Measurements from ENCODE around the gene ETV5. TPM values are rescaled to one million over a fixed set of nuclear protein-coding genes. Genes with fewer than 3 reads are reported as not detected.

The ETV5 gene
- total RNA-seq, 1 donor from 2014 or later, result 16.3 TPM

DNA sequence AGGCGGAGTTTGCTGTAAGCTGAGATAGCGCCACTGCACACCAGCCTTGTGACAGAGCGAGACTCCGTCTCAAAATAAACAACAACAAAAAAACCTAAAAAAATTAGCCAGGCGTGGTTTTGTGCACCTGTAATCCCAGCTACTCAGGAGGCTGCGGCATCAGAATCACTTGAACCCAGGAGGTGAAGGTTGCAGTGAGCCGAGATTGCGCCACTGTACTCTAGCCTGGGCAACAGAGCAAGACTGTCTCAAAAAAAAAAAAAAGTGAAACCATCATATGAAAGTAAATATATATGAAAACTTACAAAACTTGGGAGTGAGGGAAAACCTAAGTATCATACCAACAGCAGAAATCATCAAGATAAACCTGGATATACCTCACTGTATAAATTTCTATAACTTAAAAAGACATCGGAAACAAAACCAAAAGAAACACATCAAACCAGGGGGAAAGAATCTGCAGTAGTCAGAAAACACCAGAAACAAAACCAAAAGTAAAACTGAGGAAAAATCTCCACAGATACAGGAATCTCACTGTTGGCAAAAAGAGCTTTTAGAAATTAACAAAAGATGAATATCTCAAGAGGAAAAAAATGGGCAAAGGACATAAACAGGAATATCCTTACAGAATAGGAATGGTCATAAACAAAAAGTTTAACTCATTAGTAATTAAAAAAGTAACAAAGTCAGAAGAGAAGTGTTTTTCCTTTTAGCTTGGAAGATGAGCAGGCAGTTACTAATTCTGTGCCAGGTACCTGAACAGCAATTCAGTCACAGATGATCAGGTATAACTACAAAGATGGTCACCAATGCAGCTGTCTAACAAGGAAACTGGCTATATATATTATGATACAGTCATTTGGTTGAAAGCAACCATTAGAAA is 41.3 kb downstream of the ETV5 start:
- no peaks in the 10 kb centered on the region for H3K27me3 Mint-ChIP-seq (ENCODE audit: insufficient read depth, low read depth)
- Histone ChIP-seq H3K9ac (no peak overlapping the region), H2AFZ (replicated peaks) (no peak overlapping the region), H3K4me2 (no peak overlapping the region), H3K27ac (no peak overlapping the region), H3K79me2 (ENCODE audit: low read depth) (no peaks in the 10 kb centered on the region), H3K9me3 (ENCODE audit: low read depth) (no peaks in the 10 kb centered on the region), H3K27me3 (no peaks in the 10 kb centered on the region), H3K4me3 (no peak overlapping the region), H4K20me1 (ENCODE audit: low read depth) (no peaks in the 10 kb centered on the region), H3F3A (ENCODE audit: low read depth) (no peaks in the 10 kb centered on the region), H3K4me1 (no peaks in the 10 kb centered on the region), H3K36me3 (no peaks in the 10 kb centered on the region)
- H3K4me1 Mint-ChIP-seq, result peaks cover 11% of the 10 kb centered on the region
- no peak for DNase-seq (ENCODE audit: low spot score)
- TF ChIP-seq, protein P1, sequence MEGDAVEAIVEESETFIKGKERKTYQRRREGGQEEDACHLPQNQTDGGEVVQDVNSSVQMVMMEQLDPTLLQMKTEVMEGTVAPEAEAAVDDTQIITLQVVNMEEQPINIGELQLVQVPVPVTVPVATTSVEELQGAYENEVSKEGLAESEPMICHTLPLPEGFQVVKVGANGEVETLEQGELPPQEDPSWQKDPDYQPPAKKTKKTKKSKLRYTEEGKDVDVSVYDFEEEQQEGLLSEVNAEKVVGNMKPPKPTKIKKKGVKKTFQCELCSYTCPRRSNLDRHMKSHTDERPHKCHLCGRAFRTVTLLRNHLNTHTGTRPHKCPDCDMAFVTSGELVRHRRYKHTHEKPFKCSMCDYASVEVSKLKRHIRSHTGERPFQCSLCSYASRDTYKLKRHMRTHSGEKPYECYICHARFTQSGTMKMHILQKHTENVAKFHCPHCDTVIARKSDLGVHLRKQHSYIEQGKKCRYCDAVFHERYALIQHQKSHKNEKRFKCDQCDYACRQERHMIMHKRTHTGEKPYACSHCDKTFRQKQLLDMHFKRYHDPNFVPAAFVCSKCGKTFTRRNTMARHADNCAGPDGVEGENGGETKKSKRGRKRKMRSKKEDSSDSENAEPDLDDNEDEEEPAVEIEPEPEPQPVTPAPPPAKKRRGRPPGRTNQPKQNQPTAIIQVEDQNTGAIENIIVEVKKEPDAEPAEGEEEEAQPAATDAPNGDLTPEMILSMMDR (IDR thresholded peaks at IDR 0.05), result no peak
- no peak for TF ChIP-seq EZH2phosphoT487 (IDR thresholded peaks at IDR 0.05)
- no peak for TF ChIP-seq EZH2 (IDR thresholded peaks at IDR 0.05)
- H3K9me3 Mint-ChIP-seq, result no peaks in the 10 kb centered on the region
- no peak overlapping the region for H3K4me3 Mint-ChIP-seq
- no peak overlapping the region for H3K27ac Mint-ChIP-seq
- H3K36me3 Mint-ChIP-seq, result peaks cover 54% of the 10 kb centered on the region

DNA sequence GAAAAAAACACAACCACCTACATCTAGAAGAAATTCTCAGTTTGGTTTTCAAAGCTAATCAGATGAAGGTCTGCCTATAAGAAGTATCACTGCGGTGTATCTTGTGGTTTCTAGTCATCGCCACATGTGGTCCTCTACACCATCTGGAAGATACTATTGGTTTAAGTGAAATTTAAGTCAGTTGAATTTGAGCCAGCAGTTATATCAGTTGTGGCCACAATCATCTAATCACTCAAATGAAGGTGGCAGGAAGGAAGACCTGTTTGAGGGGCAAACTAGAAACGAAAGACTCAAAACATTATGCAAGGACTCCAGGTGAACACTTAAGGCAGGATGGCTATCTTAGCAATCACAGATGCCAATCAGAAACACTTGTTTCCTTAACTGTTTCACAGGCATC is 48.7 kb downstream of the ETV5 start:
- Histone ChIP-seq H2AFZ (replicated peaks) (no peak overlapping the region), H3K27ac (no peak overlapping the region), H3F3A (ENCODE audit: low read depth) (no peaks in the 10 kb centered on the region), H3K4me3 (no peak overlapping the region), H3K36me3 (peaks cover 3% of the 10 kb centered on the region), H4K20me1 (ENCODE audit: low read depth) (no peaks in the 10 kb centered on the region), H3K4me1 (peaks cover 9% of the 10 kb centered on the region), H3K9me3 (ENCODE audit: low read depth) (no peaks in the 10 kb centered on the region), H3K4me2 (no peak overlapping the region), H3K79me2 (ENCODE audit: low read depth) (no peaks in the 10 kb centered on the region), H3K27me3 (no peaks in the 10 kb centered on the region), H3K9ac (no peak overlapping the region)
- TF ChIP-seq EZH2 (IDR thresholded peaks at IDR 0.05) (no peak), EZH2phosphoT487 (IDR thresholded peaks at IDR 0.05) (no peak)
- TF ChIP-seq, protein P1 (IDR thresholded peaks at IDR 0.05), result no peak
- Mint-ChIP-seq H3K9me3 (no peaks in the 10 kb centered on the region), H3K4me1 (no peaks in the 10 kb centered on the region), H3K4me3 (no peak overlapping the region), H3K27me3 (ENCODE audit: insufficient read depth, low read depth) (no peaks in the 10 kb centered on the region), H3K27ac (no peak overlapping the region), H3K36me3 (peaks cover 51% of the 10 kb centered on the region)
- DNase-seq (ENCODE audit: low spot score), result no peak

DNA sequence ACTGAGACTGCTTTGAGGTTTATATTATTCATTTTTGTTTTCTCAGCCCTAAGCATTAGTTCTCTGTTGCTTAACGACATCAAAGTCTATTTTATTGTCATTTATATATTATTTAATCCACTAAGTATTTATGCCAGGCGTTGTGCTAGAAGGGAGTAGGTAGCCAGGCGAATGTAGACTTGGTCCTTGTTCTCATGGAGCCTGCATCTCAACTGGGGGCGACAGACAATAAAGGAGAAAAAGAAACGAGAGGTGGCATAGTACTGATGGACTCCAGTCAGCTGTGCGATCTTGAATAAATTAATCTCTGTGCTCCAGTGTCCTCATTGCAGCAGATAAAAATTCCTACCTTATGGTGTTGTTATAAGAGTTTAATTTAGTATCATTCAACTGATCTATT is 49.7 kb downstream of the ETV5 start:
- H2AFZ ChIP-seq (replicated peaks), result no peak overlapping the region
- H3K9me3 Mint-ChIP-seq, result no peaks in the 10 kb centered on the region
- H3K4me2 ChIP-seq, result no peak overlapping the region
- H3K4me1 Mint-ChIP-seq, result peaks cover 1% of the 10 kb centered on the region
- H3K9ac ChIP-seq, result no peak overlapping the region
- H3K4me3 ChIP-seq, result no peak overlapping the region
- no peak overlapping the region for H3K4me3 Mint-ChIP-seq
- H3F3A ChIP-seq (ENCODE audit: low read depth), result no peaks in the 10 kb centered on the region
- TF ChIP-seq, protein P1 (IDR thresholded peaks at IDR 0.05), result no peak
- no peak for TF ChIP-seq EZH2phosphoT487 (IDR thresholded peaks at IDR 0.05)
- no peak for TF ChIP-seq EZH2 (IDR thresholded peaks at IDR 0.05)
- H3K79me2 ChIP-seq (ENCODE audit: low read depth), result no peaks in the 10 kb centered on the region
- H3K27me3 ChIP-seq, result no peaks in the 10 kb centered on the region
- no peaks in the 10 kb centered on the region for H3K27me3 Mint-ChIP-seq (ENCODE audit: insufficient read depth, low read depth)
- H3K36me3 Mint-ChIP-seq, result peaks cover 49% of the 10 kb centered on the region
- H3K27ac ChIP-seq, result no peak overlapping the region
- no peaks in the 10 kb centered on the region for H3K9me3 ChIP-seq (ENCODE audit: low read depth)
- H3K36me3 ChIP-seq, result peaks cover 3% of the 10 kb centered on the region
- no peak overlapping the region for H3K27ac Mint-ChIP-seq
- no peak for DNase-seq (ENCODE audit: low spot score)
- no peaks in the 10 kb centered on the region for H4K20me1 ChIP-seq (ENCODE audit: low read depth)
- peaks cover 9% of the 10 kb centered on the region for H3K4me1 ChIP-seq

Data from neural progenitor cell (in vitro differentiated cells).